ENCODE results near the gene INPP4A.

Gene INPP4A

DNA sequence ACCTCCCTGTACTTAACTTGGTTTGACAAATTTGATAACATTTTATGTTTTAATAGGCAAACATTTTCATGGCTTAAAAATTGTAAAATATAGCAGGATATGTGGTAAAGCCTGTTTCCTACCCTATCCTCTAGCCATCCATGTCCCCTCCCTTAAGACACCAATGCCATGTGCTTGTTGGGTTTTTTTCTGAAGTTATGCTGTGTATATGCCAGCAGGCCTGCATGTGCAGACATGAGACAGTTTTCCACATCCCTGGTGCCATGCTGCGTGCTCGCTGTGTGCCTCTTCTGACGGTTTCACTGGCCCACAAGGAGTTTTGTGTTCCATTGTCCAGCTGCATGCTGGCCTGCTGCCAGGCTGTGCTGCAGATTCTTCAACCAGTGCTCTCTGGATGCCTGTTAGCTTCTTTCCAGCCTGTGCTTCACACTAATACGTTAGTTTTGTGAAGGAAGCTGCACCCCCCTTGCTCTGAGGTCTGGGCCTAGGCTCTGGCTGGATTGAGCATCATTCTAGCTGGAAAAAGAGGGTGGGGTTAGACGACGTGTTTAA is 16.9 kb downstream of the INPP4A start:
- no peak for DNase-seq

DNA sequence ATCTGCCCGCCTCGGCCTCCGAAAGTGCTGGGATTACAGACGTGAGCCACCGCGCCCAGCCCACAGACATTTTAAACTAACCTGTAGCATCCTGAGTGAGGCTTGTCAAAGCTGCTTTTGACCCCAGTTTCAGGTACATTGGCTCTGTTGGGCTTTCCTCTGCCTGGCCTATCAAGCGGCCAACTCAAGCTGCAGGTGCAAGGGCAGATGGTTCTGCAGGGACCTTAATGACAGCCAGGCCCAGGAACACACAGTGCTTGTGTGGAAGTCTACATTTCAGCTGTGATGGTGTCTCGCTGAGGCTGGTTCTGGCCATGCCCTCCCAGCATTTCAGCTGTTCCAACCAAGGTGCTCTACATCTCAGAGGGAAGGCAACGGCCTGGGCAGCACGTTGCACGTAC is 18.4 kb downstream of the INPP4A start:
- DNase-seq = no peak

DNA sequence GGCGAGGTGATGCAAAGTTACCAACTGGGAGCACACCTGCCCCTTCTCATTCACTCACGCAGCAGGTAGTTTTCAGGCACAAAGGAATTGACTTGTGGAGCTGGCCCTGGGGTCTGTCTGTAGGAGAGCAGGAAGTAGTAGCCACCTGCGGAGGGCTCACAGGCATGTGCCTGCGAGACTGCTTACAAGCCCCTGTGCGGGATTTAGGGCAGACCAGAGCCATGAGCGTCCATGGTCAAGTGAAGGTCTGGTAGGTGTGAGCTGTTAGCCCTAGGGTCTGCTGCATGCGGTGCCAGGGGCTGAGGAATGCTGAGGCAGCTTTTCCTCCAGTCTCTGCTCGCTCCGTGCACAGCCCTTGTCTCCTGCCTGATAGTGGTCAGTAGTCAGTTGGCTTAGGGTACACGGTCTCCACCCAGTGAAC is 18.9 kb downstream of the INPP4A start:
- DNase-seq = no peak

GRCh38 chr2:98463988-98464771 is 19.5 kb downstream of the INPP4A start:
- no peak for DNase-seq

GRCh38 chr2:98464772-98465310 is 20.2 kb downstream of the INPP4A start:
- no peak for DNase-seq

DNA sequence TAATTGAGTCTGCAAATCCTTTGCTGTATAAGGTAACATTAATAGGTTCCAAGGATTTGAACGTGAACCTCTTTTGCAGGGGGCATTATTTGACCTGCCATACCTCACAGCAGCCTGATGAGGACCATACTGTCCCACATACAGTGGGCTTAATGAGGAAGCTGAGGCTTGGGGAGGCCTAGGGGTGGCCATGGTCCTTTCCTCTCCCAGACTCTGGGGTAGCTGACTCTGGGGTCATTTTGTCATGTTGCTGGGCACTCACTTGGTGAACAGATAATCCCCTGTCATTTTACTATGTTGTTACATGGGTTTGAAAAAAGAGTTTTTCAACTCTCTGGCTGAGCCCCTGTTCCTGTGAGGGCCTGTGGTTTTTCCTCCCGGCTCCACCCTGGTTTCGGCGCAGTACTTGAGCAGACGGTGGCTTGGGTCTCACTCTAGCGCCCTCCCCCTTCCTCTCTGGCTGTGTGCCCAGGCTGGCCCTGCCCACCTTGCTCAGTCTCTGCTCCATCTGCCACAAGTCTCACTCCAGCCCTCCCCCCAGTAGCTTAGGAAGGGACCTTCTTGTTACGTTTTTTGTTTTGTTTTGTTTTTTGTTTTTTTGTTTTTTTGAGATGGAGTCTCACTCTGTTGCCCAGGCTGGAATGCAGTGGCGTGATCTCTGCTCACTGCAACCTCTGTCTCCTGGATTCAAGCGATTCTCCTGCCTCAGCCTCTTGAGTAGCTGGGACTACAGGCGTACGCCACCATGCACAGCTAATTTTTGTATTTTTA is 21.0 kb downstream of the INPP4A start:
- DNase-seq = peak; percentile 82

DNA sequence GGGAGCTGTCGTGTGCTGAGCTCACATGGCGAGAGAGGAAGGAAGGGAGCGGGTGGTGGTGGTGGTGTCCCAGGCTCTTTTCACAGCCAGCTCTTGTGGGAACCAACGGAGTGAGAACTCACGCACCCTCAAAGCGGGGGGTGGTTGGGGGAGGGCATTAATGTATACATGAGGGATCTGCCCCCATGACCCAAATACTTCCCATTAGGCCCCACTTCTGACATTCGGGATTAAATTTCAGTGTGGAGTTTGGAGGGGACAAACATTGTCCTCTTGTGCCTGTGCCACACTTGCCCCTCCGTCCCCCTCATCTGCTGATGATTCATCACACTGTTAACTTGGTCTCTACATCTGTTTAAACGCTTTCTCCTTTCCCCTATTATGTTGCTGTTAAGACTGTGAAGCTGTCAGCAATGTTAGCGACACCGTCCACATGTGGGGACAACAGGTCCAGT is 22.5 kb downstream of the INPP4A start:
- no peak for DNase-seq

- no peak for DNase-seq
These were observed 23.0 kb downstream of the INPP4A start for GRCh38 chr2:98467652-98468051.

GRCh38 chr2:98468621-98469236 is 24.1 kb downstream of the INPP4A start:
- DNase-seq = no peak

DNA sequence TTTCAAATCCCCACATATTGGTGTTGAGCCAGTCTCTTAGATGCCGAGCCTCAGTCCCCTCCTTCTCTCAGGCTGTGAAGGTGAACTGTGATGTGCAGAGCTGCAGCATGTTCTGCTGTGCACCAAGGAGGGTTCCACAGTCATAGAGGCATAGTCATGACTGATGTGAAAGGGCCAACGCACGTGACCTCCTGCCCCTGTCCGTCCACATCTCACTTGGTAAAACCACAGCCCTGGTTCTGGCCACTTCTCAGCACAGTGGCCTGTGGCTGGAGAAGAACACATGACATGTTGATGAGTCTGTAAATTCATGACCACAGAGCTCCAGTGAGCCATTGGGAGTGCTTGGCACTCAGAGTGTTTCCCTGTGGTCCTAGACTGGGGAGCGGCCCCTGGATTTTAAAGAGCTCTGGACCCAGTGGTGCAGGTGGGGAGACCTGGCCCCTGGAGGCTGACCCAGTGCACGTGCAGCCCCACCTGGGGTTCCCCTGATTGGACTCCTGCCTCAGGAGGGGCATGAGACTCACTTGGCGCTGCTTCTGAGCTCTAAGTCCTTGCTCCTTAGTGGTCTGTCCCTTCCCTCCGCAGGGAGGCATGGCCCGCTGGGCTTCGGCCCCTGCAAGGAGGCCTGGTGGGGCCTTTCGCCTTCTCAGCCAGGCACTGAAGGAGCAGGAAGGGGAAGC is 25.3 kb downstream of the INPP4A start:
- no peak for DNase-seq

GRCh38 chr2:98470851-98471255 is 26.2 kb downstream of the INPP4A start:
- no peak for DNase-seq

DNA sequence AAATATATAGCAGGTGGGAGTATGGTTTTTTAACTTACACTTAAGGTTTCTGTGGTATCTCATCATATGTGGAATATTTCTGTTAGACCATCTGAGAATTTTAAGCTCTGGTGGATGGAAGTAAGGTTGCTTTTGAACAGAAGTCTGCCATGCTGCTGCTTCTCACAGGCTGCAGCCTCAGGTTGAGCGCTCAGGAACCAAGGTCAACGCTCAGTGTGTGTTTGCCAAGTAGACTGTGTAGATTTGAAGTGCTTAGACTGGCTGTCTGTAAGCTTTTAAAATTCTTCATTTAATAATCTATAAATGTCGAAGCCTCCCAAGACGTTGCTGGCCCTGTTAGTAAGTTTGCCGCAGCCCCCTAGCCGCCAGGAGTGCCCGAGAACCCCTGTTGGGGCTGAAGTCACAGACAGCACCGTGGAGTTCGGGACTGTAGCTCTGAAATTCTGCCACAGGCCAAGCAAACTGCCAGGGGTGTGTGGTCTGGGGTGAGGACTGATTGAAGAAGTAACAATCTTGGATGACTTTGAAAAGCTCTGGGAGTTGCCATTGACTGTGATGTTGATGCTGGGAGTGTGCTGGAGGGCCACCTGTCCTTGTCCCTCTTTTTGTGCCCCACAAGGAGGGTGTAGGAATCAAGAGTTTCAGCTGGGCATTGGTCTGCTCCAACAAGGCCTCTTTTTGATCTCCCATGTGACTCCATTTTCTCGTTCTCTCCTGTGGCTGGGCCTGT is 26.9 kb downstream of the INPP4A start:
- DNase-seq = no peak

DNA sequence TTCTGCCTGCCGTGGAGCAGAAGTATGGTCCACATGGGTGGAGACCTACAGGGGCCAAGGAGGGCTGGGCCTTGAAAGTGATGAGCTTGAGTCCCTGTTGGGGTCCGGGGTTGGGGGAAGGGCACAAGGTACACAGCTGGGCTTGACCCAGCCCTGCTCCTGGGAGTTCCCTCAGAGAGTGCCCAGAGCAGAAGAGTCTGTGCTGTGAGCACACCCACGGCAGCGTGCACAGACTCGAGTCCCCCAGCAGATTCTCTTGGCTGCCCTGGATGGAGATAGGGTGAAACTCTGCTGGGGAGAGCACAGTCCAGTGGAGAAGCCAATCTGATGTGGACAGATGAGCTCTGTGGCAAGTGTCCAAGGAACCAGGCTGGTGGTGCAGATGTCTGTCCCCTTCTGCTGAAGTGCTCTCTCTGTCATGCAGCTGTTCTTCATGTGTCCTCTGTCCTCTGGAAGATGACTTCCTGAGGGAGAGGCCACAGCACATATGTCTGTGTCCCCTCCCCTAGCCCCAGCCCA is 27.5 kb downstream of the INPP4A start:
- no peak for DNase-seq

- DNase-seq = no peak
These were observed 28.5 kb downstream of the INPP4A start for GRCh38 chr2:98472961-98473746.

GRCh38 chr2:98473995-98474780 is 29.5 kb downstream of the INPP4A start:
- no peak for DNase-seq

DNA sequence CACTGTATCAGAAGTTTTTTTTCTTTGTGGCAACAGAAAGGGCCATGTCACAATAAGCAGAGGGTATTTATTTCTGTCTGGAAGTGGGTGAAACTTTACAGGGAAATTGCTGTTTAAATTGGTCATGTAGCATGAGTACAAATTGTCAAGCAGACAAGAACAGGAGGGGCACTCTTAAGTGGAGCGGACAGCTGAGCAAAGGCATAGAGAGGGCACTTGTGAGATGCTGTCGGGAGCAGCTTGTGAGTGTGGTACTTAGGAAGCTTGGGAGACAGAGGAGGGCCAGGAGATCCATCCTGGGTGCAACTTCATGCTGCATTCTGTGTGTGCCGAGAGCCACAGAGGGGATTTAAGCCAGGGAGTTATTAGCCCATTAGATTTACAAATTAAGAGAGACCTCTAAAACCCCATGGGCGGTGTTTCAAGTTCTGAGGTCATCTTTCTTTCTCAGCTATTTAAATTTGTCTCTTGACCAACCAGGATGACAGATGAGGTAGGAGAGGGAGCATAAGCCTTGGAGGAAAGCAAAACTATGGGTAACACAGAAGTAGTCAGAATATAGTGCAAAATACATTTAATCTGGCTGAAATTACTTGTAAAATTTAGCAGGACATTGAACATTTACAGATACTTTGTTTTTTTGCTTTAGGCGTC is 30.4 kb downstream of the INPP4A start:
- DNase-seq = no peak

DNA sequence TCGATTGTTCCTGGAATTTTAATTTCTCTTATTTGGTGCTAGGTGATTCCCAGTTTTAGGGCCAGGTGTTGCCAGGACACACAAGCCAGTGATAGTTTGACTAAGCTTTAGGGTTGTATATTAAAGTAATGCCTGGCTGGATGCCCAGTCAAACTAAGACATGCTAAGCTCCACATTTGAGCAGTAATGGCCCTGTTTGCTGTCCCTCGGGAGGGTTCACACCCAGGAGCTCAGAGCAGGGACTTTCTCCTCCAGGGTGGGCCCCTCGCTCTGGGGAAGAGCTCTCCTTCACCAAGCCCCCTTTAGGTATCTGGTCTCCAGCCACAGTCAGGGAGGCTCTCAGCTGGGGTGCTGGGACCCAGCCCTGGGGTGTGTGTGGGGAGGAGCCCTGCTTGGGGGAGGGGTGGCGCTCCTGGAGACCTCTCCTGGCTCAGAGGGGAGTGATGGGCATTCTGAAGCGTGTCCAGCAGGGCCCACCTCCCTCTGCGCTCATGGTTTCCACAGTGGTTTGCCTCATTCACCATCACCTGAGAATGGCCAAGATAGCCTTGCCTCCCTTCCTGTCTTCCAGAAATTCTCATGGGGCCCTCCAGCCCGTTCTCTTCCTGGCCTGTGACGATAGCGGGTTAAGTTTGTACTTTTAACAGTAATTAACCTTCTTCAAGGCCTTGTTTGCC is 31.7 kb downstream of the INPP4A start:
- DNase-seq = no peak

DNA sequence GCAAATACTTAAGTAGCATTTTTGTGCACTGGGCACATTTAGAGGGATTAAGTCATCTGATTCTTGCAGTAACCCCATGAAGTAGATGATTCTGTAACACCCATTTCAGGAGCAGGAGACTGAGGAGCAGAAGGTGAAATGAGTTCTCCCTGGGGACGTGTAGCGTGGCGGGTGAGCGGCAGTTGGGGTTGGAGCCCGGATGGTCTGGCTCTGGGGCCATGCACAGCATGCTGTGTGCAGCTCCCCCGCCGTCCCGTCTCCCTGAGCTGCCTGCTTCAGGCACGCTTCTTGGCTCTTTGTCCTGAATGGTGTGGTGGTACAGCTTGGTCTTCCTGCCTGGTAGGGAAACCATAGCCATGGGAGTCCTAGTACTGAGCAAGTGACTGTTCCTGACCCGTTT is 32.4 kb downstream of the INPP4A start:
- no peak for DNase-seq

- no peak for DNase-seq
These were observed 32.8 kb downstream of the INPP4A start for GRCh38 chr2:98477506-98477905.

Data from activated CD4-positive, alpha-beta T cell treated with anti-CD3 and anti-CD28 coated beads, Interleukin-2, amount 50 U/mL, for 1 hour (primary cell).